ENCODE results near the gene NLE1.

NLE1 gene

DNA sequence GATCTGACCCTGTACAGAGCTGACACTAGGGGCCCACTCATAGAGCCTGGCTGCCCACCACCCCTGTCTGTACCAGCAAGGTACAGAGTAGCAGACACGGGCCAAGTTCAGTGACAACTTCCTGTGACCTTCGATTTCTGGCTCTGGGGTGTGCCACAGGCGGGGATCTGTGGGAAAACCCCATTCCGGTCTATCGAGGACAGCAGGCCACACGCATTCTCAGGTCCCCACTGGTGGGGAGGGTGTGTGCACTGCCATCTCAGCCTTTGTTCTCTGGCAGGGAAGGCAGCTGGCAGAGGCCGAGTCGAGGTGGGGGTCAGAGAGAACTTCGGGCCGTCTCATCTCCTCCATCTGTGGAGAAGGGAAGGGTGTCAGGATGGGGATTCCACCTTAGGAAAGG is 10.0 kb downstream of the NLE1 start:
- DNase-seq (ENCODE audit: low read depth in 2 of 2) = no peak
- no peak overlapping the region for H3K4me3 ChIP-seq (replicated peaks in 1 of 2; ENCODE audit: low read depth in 2 of 2, low read length in 2 of 2)
- TF ChIP-seq CTCF (IDR thresholded peaks at IDR 0.05; ENCODE audit: low read depth, low read length) = no peak

DNA sequence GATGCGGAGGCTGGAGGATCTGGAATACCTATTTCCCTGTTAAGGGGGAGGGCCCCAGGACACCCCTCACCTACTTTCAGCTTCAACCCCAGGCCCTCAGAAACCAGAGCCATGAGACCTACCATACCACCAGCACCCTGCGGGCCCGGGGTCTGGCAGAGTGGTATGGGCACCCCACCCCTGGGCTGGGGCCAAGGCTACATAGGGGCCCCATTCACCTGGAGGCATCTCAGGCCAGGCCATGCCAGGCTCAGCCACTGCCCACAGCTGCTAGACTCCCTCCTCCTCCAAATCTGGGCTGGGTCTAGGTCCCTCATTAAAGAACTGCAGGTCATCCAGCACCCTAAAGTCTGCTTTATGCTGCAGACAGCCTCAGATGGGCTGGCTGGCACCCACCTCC is 11.7 kb downstream of the NLE1 start:
- TF ChIP-seq CTCF (IDR thresholded peaks at IDR 0.05; ENCODE audit: low read depth, low read length) = no peak
- no peak overlapping the region for H3K4me3 ChIP-seq (replicated peaks in 1 of 2; ENCODE audit: low read depth in 2 of 2, low read length in 2 of 2)
- DNase-seq (ENCODE audit: low read depth in 2 of 2) = no peak

GRCh38 chr17:35129973-35130351 is 12.1 kb downstream of the NLE1 start:
- DNase-seq (ENCODE audit: low read depth in 2 of 2) = peak in 1 of 2 donors; percentile 40
- TF ChIP-seq CTCF (IDR thresholded peaks at IDR 0.05; ENCODE audit: low read depth, low read length) = no peak
- no peak overlapping the region for H3K4me3 ChIP-seq (replicated peaks in 1 of 2; ENCODE audit: low read depth in 2 of 2, low read length in 2 of 2)

GRCh38 chr17:35129154-35129972 is 12.7 kb downstream of the NLE1 start:
- H3K4me3 ChIP-seq (replicated peaks in 1 of 2; ENCODE audit: low read depth in 2 of 2, low read length in 2 of 2) = no peak overlapping the region
- peak; percentile 10 to 40 for DNase-seq (ENCODE audit: low read depth in 2 of 2)
- no peak for TF ChIP-seq CTCF (IDR thresholded peaks at IDR 0.05; ENCODE audit: low read depth, low read length)

GRCh38 chr17:35127751-35128514 is 14.2 kb downstream of the NLE1 start:
- DNase-seq (ENCODE audit: low read depth in 2 of 2) = peak; percentile 45 to 94
- no peak for TF ChIP-seq CTCF (IDR thresholded peaks at IDR 0.05; ENCODE audit: low read depth, low read length)
- H3K4me3 ChIP-seq (replicated peaks in 1 of 2; ENCODE audit: low read depth in 2 of 2, low read length in 2 of 2) = no peak overlapping the region

GRCh38 chr17:35121315-35121714 is 20.8 kb downstream of the NLE1 start, which contains the start of gene FNDC8:
FNDC8 (plus strand) TSS chr17:35121615; CDS start chr17:35121694, 79 bp downstream.
- DNase-seq (ENCODE audit: low read depth in 2 of 2) = no peak
- no peak for TF ChIP-seq CTCF (IDR thresholded peaks at IDR 0.05; ENCODE audit: low read depth, low read length)
- H3K4me3 ChIP-seq (replicated peaks in 1 of 2; ENCODE audit: low read depth in 2 of 2, low read length in 2 of 2) = no peak within 1 kb of the TSS
